Testis (tissue), 2 donors: Measurements from ENCODE around the gene SRCIN1.

Source experiments
- POLR2A ChIP-seq: fragments of 450-650 bp; IDR thresholded peaks from one replicate; pipeline ENCODE4 v1.6.1; 2017; ENCODE audit warnings: antibody characterized with exemption, mild to moderate bottlenecking, moderate library complexity
- TF ChIP-seq, protein P1 (sequence below), 3 experiments: fragments of 450-650 bp in 2 of 3; fragments of 200-600 bp in 1 of 3; sonication (generic) in 1 of 3; IDR thresholded peaks; one replicate each; pipeline ENCODE4 v1.5.1; 2016 to 2019; ENCODE audit warnings: antibody characterized with exemption in 3 of 3, mild to moderate bottlenecking in 2 of 3, moderate library complexity in 1 of 3

DNA sequence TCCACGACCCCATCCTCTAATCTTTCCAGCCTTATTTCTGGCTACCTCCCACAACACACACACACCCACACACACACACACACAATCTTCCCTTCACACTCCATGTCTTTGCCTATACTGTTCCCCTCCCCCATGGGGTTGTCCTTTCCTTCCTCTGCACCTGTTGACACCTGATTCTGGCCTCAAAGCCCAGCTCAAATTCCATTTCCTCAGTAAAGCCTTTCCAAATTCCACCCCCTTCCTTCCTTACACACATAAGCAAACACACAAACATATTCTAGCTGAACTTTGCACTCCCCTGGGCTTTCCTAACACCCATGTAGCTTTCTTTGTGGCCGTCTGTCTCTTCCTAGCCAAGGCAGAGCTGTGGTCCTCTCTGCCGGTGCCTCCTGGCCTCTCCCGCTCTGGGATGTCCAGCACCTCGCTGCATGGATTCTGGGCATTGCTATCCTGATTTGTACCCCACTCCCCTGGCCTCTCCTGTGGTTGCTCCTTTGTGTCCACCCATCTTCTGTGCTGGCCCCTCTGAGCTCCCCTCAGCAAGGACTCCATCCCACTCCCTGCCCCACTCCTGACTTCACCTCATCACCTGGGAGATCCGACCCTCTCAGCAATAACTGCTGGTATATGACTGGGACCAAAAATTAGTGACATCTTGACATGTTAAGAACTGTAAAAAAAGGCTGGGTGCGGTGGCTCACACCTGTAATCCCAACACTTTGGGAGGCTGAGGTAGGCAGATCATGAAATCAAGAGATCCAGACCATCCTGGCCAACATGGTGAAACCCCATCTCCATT, 8.4 kb upstream of the SRCIN1 start:
- TF ChIP-seq, protein P1, sequence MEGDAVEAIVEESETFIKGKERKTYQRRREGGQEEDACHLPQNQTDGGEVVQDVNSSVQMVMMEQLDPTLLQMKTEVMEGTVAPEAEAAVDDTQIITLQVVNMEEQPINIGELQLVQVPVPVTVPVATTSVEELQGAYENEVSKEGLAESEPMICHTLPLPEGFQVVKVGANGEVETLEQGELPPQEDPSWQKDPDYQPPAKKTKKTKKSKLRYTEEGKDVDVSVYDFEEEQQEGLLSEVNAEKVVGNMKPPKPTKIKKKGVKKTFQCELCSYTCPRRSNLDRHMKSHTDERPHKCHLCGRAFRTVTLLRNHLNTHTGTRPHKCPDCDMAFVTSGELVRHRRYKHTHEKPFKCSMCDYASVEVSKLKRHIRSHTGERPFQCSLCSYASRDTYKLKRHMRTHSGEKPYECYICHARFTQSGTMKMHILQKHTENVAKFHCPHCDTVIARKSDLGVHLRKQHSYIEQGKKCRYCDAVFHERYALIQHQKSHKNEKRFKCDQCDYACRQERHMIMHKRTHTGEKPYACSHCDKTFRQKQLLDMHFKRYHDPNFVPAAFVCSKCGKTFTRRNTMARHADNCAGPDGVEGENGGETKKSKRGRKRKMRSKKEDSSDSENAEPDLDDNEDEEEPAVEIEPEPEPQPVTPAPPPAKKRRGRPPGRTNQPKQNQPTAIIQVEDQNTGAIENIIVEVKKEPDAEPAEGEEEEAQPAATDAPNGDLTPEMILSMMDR (IDR thresholded peaks at IDR 0.05): no peak
- no peak for TF ChIP-seq POLR2A
